Activated CD4-positive, alpha-beta T cell treated with anti-CD3 and anti-CD28 coated beads, Interleukin-2, amount 10 ng/mL, durations not matched to agents 7 days and 5 days (primary cell): ENCODE results near the gene AMT. TPM values are rescaled to one million over a fixed set of nuclear protein-coding genes. Genes with fewer than 3 reads are reported as not detected.

Experiments used
- CTCF ChIA-PET: fragments of 350-600 bp; sonication (Branson Sonifier 250); formaldehyde crosslinking; loops from one replicate; lab custom pipeline; 2021; ENCODE audit warnings: antibody characterized with exemption; lab: Charles Lee
- POLR2A ChIA-PET: fragments of 350-600 bp; sonication (Branson Sonifier 250); formaldehyde crosslinking; loops from one replicate; lab custom pipeline; 2021; ENCODE audit warnings: antibody characterized with exemption; lab: Charles Lee
- DNase-seq: peaks from one replicate; pipeline ENCODE4 v3.0.0-alpha.2; 2020
- H3K27ac Mint-ChIP-seq: one replicate; pipeline ENCODE4 v1.8.0; 2021; ENCODE audit warnings: mild to moderate bottlenecking, moderate library complexity, mixed read lengths
- H3K27me3 Mint-ChIP-seq: one replicate; pipeline ENCODE4 v1.8.0; 2021; ENCODE audit warnings: mixed read lengths
- H3K36me3 Mint-ChIP-seq: one replicate; pipeline ENCODE4 v1.8.0; 2021; ENCODE audit warnings: low read depth, mixed read lengths
- H3K4me1 Mint-ChIP-seq: one replicate; pipeline ENCODE4 v1.8.0; 2021; ENCODE audit warnings: mixed read lengths
- H3K4me3 Mint-ChIP-seq: one replicate; pipeline ENCODE4 v1.8.0; 2021; ENCODE audit warnings: mild to moderate bottlenecking, moderate library complexity, mixed read lengths
- H3K9me3 Mint-ChIP-seq: one replicate; pipeline ENCODE4 v1.8.0; 2021; ENCODE audit warnings: mixed read lengths
- total RNA-seq, 2 experiments: library from RNA; stranded (reverse); gene quantifications; one replicate each; pipeline ENCODE4 v1.2.3, GENCODE V29; 2021

Gene AMT
- total RNA-seq, 2 experiments from 2014 or later, result 6.2 to 6.3 TPM

DNA sequence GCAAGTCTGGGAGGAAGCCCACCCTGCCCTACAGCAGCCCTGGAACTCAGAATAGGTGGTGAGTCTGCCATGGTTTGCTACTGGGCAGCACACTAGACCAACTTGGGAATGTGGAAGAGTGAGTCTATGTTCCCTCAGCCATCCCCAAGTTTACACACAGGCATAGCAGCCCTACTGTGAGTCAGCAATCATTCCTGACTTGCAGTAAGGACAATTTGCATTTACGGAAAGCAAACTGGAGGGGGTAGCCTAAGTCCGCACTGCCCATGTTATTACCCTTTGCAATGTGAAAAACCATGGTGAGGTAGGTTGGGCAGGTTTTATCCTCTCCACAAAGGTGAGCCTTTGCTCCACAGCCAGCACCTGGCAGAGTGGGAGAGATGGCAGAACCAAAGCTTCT, 5.4 kb downstream of the AMT start:
- no peaks in the 10 kb centered on the region for H3K27me3 Mint-ChIP-seq
- H3K36me3 Mint-ChIP-seq, result peaks cover 53% of the 10 kb centered on the region
- peaks cover 68% of the 10 kb centered on the region for H3K4me1 Mint-ChIP-seq
- ChIA-PET CTCF (interaction anchor here (1.0 to 2.7 kb wide), 4 partner anchors 11 to 32 kb away, joined by 3 to 13 read pairs (median 4); partner anchors contain the start of gene NICN1), POLR2A (interaction anchor here (1.1 kb wide), 1 partner anchor 77 kb away, joined by 5 read pairs; the partner anchor contains the start of gene USP4)
- H3K9me3 Mint-ChIP-seq, result no peaks in the 10 kb centered on the region
- no peak for DNase-seq
- no peak overlapping the region for H3K4me3 Mint-ChIP-seq
- peak overlapping the region; percentile 94 for H3K27ac Mint-ChIP-seq

DNA sequence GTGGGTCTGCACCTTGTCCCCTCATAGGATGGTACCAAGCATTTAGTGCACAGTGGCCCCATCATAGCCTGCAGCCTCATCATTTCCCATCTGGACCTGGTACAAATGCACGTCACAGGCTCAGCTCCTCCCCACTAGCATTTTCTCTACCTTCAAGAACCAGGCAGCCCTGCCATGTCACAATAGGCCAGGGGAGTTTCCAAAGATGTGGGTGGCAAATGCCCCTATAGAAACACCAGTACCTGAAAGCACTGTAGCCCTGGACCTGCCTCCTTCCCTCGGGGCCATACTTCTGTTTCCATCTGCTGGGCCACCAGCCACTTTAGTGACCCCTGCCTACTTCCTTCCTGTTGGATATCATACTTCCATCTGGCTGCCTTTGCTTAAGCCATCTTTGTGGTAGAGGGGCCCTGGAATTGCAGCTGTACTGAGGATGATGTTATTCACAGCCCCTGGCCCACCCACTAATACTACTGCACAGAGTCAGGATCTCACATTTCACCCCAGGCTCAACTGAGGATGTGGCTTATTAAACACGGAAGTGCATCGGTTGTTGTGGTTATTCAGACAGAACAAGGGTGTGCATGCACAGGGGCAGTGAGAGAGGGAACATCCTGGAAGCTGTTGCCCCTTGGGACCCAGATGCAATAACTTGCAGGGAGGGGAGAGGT, 6.2 kb downstream of the AMT start:
- DNase-seq, result peak; percentile 63
- Mint-ChIP-seq H3K4me3 (peak overlapping the region; percentile 62), H3K4me1 (peaks cover 64% of the 10 kb centered on the region), H3K27ac (peak overlapping the region; percentile 94), H3K36me3 (peaks cover 53% of the 10 kb centered on the region), H3K9me3 (no peaks in the 10 kb centered on the region), H3K27me3 (no peaks in the 10 kb centered on the region)
- CTCF ChIA-PET, result interaction anchor here (0.6 to 2.7 kb wide), 14 partner anchors 10 to 204 kb away, joined by 3 to 13 read pairs (median 4); partner anchors contain the start of genes NICN1 and USP4
- POLR2A ChIA-PET, result interaction anchor here (0.6 to 1.1 kb wide), 2 partner anchors 38 to 76 kb away, joined by 3 to 5 read pairs; partner anchors contain the start of gene USP4

DNA sequence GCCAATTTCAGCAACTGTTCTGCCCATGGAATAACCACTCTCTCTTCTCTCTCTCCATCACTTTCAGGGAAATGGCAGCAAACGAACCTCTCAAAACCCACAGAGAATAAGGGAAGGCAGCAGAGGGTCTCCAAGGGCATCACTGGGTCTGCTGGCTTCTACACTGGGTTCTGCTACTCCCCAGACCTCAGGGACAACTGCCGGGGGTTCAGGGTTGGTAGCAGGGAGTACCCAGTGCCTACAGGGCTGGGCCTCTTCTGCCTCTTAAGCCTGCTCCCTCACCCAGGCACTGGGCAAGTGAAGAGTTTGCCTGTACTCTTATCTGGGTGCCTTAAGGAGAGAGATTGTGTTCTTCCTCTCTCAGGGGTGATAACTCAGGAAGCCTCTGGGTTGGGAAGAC, 7.5 kb downstream of the AMT start:
- ChIA-PET POLR2A (no interaction called here), CTCF (interaction anchor here (0.8 to 2.7 kb wide), 4 partner anchors 14 to 74 kb away, joined by 3 to 13 read pairs (median 4); partner anchors contain the start of genes NICN1 and USP4)
- Mint-ChIP-seq H3K27me3 (no peaks in the 10 kb centered on the region), H3K36me3 (peaks cover 57% of the 10 kb centered on the region), H3K4me1 (peaks cover 63% of the 10 kb centered on the region), H3K4me3 (no peak overlapping the region), H3K9me3 (no peaks in the 10 kb centered on the region), H3K27ac (peak overlapping the region; percentile 73)
- DNase-seq, result no peak

DNA sequence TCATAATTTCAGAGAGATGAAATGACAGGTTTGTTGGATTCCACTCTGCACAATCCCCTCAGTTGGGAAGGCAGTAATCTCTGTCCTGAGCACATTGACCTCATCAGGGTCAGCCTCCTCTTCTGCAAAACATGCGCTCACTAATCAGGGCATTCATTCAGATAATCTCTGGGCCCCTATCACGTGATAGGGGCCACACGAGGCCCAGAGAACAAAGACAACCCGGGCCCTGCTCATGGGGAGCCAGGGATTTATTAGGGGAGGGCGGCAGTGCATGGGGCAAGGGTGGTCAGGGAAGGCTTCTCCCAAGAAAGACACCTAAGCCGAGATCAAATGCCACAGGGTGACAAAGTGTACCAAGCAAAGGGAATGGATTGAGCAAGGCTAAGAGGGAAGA, 8.9 kb downstream of the AMT start:
- ChIA-PET POLR2A (no interaction called here), CTCF (interaction anchor here (1.1 to 2.3 kb wide), 2 partner anchors 16 to 74 kb away, joined by 3 to 10 read pairs; partner anchors contain the start of genes NICN1 and USP4)
- DNase-seq, result no peak
- Mint-ChIP-seq H3K27ac (peak overlapping the region; percentile 91), H3K9me3 (no peaks in the 10 kb centered on the region), H3K27me3 (no peaks in the 10 kb centered on the region), H3K4me1 (peaks cover 66% of the 10 kb centered on the region), H3K4me3 (peak overlapping the region; percentile 85), H3K36me3 (peaks cover 56% of the 10 kb centered on the region)

DNA sequence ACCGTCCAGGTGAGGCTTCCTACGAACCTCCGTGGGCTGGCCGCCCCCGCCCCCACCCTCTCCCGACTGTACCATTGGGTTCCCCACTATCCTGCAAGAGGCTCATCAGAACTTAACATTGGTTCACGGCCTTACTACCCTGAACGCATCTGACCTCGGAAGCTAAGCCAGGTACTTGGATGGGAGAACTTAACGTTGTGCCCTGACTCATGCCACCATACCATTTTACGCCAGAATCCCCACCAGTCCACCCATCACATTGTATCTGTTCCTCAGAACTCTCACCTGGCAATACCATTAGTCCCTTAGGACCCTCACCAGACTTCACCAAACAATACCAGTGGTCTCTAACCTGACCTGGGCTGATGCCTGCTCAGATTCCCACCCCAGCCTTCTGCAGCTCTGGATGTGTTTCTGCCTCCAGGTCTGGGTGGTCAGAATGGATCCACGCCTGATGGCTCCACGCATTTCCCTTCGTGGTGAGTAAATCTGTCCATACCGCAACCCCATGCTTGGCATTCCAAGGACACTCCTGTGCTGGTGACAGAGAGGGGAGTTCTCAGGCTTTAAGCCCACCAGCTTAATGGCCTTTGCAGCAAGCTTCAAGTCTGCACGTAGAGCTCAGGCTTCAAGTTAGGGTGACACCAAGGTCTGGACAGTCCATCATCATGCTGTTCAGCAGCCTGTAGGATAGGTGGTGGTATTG, 9.5 kb downstream of the AMT start:
- Mint-ChIP-seq H3K4me3 (peak overlapping the region; percentile 85), H3K36me3 (peaks cover 52% of the 10 kb centered on the region), H3K4me1 (peaks cover 67% of the 10 kb centered on the region), H3K27me3 (no peaks in the 10 kb centered on the region), H3K27ac (peak overlapping the region; percentile 91), H3K9me3 (no peaks in the 10 kb centered on the region)
- DNase-seq, result no peak
- POLR2A ChIA-PET, result no interaction called here
- CTCF ChIA-PET, result interaction anchor here (0.5 to 2.3 kb wide), 8 partner anchors 10 to 73 kb away, joined by 3 to 10 read pairs (median 3); partner anchors contain the start of genes NICN1 and USP4

DNA sequence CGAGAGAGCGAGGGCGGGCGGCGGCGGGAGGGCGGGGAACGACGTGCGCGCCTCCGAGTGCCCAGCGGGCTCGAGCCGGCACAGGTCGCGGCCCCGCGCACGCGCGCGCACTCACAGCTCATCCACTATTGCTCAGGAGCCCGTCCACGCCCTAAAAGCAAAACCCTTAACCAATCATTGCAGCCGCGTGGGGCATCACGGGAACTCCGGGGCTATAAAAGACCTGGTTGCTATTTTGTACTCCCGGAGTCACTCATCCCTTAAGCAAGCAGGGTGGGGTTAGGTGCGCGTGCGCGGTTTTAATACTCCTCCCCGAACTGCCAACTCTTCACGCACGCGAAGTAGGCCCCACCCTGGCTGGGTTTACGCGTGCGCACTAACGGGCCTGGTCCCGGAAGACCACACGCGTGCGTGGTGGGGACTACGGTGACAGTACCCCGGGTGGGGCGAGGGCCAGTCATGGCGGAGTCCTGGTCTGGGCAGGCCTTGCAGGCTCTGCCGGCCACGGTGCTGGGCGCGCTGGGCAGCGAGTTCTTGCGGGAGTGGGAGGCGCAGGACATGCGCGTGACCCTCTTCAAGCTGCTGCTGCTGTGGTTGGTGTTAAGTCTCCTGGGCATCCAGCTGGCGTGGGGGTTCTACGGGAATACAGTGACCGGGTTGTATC, 10.2 kb downstream of the AMT start, which contains the start of the genes RHOA and TCTA:
TSS of gene RHOA (minus strand) at position 9 of the 664 bp plus-strand sequence. CDS start 36,387 bp downstream, outside the sequence.
TSS of gene TCTA (plus strand) at position 456 of the 664 bp plus-strand sequence. CDS start at position 460, 4 bp downstream.
- no peaks in the 10 kb centered on the region for H3K27me3 Mint-ChIP-seq
- CTCF ChIA-PET, result interaction anchor here (0.8 to 2.3 kb wide), 6 partner anchors 10 to 72 kb away, joined by 3 to 10 read pairs (median 3); partner anchors contain the start of genes NICN1 and USP4
- peaks cover 65% of the 10 kb centered on the region for H3K4me1 Mint-ChIP-seq
- peaks cover 46% of the 10 kb centered on the region for H3K36me3 Mint-ChIP-seq
- peak; percentile 99 for DNase-seq
- no peaks in the 10 kb centered on the region for H3K9me3 Mint-ChIP-seq
- H3K27ac Mint-ChIP-seq, result peak within 1 kb of the TSS; percentile 92
- POLR2A ChIA-PET, result interaction anchor here (0.6 to 1.1 kb wide), 2 partner anchors 72 to 390 kb away, joined by 3 to 9 read pairs; partner anchors contain the start of genes NDUFAF3 and USP4
- H3K4me3 Mint-ChIP-seq, result peak within 1 kb of the TSS; percentile 96

DNA sequence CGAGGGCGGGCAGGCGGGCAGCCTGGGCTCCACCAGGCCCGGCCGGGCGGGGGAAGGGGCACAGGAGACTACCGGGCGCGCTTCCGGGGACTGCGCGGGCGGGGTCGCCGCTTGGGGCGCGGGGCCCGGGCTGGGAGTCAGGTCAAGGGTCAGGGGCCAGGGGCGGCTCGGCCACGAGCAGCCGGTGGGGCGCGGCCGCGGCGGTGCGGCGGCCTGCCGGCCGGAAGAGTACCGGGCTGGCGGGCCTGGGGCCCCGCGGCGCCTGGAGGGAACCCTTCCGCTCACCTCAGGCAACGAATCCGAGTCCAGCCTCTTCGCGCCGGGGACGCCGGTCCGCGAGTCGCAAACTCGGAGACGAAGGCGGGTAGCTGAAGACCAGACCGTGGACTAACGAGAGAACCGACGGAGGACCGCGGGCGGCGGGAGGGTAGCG, 10.7 kb downstream of the AMT start:
- DNase-seq, result peak; percentile 52
- H3K4me1 Mint-ChIP-seq, result peaks cover 64% of the 10 kb centered on the region
- H3K27me3 Mint-ChIP-seq, result no peaks in the 10 kb centered on the region
- no peaks in the 10 kb centered on the region for H3K9me3 Mint-ChIP-seq
- H3K4me3 Mint-ChIP-seq, result peak overlapping the region; percentile 96
- ChIA-PET POLR2A (interaction anchor here (1.1 kb wide), 1 partner anchor 71 kb away, joined by 9 read pairs; the partner anchor contains the start of gene USP4), CTCF (interaction anchor here (0.8 to 2.3 kb wide), 4 partner anchors 9 to 72 kb away, joined by 3 to 10 read pairs (median 3); partner anchors contain the start of gene USP4)
- peak overlapping the region; percentile 92 for H3K27ac Mint-ChIP-seq
- H3K36me3 Mint-ChIP-seq, result peaks cover 48% of the 10 kb centered on the region

DNA sequence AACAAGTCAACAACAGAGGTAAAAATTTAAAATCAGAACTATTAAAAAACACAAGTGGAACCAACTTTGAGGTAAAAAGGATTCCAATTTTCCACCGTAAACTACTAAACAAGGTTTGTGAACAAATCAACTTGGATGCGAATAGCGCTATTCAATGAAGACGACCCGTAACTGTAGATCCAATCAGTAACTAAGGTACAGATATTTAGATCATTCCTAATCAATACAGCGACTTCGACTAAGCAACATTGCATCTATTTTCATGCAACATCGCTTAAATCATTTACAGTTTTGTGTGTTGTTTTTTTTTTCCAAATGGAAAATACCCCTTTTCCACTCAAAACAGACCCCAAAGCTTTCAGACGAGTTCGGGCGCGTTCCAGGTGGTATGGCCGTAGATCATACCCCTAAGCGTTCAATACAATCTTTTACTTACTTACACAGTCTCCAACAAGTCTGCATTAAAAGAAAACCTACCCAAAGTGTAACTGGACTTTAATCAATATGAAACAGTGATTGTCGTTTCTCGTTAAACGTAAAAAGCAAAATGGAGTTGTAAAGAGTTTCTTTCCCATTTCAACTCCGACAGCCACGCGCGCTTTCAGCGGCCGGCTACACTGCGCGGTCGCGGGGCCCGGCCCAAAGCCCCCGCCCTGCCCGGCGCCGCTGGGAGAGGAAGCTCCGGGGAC, 11.3 kb downstream of the AMT start:
- H3K36me3 Mint-ChIP-seq, result peaks cover 45% of the 10 kb centered on the region
- no peaks in the 10 kb centered on the region for H3K9me3 Mint-ChIP-seq
- peak overlapping the region; percentile 96 for H3K4me3 Mint-ChIP-seq
- DNase-seq, result no peak
- peak overlapping the region; percentile 92 for H3K27ac Mint-ChIP-seq
- POLR2A ChIA-PET, result interaction anchor here (1.1 kb wide), 1 partner anchor 71 kb away, joined by 9 read pairs; the partner anchor contains the start of gene USP4
- no peaks in the 10 kb centered on the region for H3K27me3 Mint-ChIP-seq
- H3K4me1 Mint-ChIP-seq, result peaks cover 62% of the 10 kb centered on the region
- CTCF ChIA-PET, result interaction anchor here (1.3 to 2.3 kb wide), 3 partner anchors 9 to 71 kb away, joined by 3 to 10 read pairs (median 3); partner anchors contain the start of gene USP4

DNA sequence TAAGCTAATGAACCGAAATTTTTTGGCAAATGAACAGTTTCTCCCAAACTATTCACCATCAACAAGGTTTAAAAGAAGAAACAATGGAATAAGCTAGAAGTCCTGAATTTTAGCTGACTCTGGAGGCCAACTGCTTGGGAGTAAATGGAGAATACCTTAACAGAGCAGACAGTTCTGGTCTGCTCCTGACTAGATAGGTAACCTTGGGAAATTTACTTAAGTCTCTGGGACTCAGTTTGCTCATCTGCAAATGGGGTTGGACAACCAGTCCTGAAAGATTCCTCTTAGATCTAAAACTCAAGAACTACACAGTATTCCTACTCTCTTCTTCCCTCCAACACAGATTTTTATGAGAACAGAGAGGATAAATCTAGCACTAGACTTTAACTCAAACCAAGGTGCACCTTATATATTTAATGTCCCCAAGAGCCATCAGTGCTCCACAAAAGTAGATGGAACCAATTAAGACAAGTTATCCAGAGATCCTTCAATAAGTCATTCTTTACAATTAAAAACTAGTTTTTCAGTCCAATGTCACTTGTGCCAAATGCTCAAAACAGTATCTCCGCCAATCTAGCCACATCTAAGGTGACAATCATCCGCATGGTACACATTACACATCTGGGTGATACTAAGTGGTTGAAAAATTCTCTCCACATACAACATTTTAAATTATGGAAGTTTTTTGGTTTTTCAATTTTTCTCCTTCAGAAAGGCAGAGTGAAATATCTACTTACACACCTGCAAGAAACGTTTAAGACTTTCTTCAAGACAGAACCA, 12.0 kb downstream of the AMT start:
- peaks cover 62% of the 10 kb centered on the region for H3K4me1 Mint-ChIP-seq
- CTCF ChIA-PET, result interaction anchor here (0.6 to 1.1 kb wide), 4 partner anchors 19 to 578 kb away, joined by 3 to 5 read pairs (median 4); partner anchors contain the start of gene NICN1
- peak; percentile 49 for DNase-seq
- H3K27ac Mint-ChIP-seq, result peak overlapping the region; percentile 92
- H3K27me3 Mint-ChIP-seq, result no peaks in the 10 kb centered on the region
- H3K36me3 Mint-ChIP-seq, result peaks cover 40% of the 10 kb centered on the region
- H3K4me3 Mint-ChIP-seq, result peak overlapping the region; percentile 96
- POLR2A ChIA-PET, result no interaction called here
- H3K9me3 Mint-ChIP-seq, result no peaks in the 10 kb centered on the region

DNA sequence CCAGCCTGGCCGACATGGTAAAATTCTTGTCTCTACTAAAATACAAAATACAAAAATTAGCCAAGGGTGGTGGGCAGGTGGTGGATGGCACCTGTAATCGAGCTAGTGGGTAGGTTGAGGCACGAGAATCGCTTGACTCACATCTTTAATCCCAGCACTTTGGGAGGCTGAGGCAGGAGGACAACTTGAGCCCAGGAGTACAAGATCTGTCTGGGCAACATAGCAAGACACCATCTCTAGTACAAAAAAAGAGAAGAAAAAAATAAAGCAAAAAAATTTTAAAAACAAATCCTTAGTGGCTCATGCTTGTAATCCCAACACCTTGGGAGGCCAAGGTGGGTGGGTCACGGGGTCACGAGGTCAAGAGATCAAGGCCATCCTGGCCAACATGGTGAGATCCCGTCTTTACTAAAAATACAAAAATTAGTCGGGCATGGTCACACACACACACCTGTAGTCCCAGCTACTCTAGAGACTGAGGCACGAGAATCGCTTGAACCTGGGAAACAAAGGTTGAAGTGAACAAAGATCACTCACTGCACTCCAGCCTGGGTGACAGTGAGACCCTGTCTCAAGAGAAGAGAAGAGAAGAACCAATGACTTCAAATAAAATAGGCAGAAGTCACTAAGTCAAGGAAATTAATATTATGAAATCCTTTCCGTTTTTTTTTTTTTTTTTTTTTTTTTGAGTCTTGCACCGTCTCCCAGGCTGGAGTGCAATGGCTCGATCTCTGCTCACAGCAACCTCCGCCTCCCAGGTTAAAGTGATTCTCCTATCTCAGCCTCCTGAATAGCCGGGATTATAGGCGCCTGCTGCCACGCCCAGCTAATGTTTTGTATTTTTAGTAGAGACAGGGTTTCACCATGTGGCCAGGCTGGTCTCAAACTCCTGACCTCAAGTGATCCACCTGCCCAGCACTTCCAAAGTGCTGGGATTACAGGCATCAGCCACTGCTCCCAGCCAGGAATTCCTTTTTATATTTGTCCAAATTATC, 15.4 kb downstream of the AMT start:
- peaks cover 32% of the 10 kb centered on the region for H3K36me3 Mint-ChIP-seq
- peaks cover 44% of the 10 kb centered on the region for H3K4me1 Mint-ChIP-seq
- ChIA-PET POLR2A (interaction anchor here (0.8 kb wide), 1 partner anchor 18 kb away, joined by 8 read pairs; no protein-coding TSS in a partner anchor), CTCF (interaction anchor here (0.6 to 1.1 kb wide), 2 partner anchors 11 to 29 kb away, joined by 3 to 4 read pairs; no protein-coding TSS in a partner anchor)
- DNase-seq, result no peak
- H3K27me3 Mint-ChIP-seq, result no peaks in the 10 kb centered on the region
- no peaks in the 10 kb centered on the region for H3K9me3 Mint-ChIP-seq
- H3K27ac Mint-ChIP-seq, result peak overlapping the region; percentile 76
- H3K4me3 Mint-ChIP-seq, result no peak overlapping the region
